Measurements from ENCODE around the gene WT1. TPM values are rescaled to one million over a fixed set of nuclear protein-coding genes. Genes with fewer than 3 reads are reported as not detected.

WT1 gene
- total RNA-seq, 1 donor from 2014 or later = 1.2 TPM

DNA sequence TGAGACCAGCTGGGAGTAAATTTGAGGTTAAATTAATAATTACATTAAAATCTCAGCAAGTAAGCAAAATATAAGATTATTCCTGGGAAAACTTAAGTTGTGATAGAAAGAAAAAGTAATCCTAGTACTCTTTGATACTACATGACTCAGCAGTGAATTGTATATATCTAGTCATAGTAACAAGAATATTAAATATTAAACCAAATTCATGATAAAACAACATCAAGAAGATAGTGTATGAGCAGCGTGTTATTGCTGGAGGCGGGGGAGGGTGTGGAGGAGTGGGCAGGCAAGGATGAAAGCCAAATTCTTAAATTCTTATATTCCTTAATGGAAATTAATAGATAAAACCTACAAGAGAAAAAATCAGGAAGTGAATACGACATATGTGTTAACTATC is 95.2 kb downstream of the WT1 start:
- H3K9me3 ChIP-seq = no peaks in the 10 kb centered on the region
- intact Hi-C loops (cut with DNase I) = no loop called here
- peaks cover 15% of the 10 kb centered on the region for H3K27me3 ChIP-seq (ENCODE audit: low read depth)
- no peak overlapping the region for H3K27ac ChIP-seq
- ATAC-seq (no peak), DNase-seq (no peak)
- H3K4me1 ChIP-seq = no peaks in the 10 kb centered on the region
- no peak overlapping the region for H3K4me3 ChIP-seq
- H3K36me3 ChIP-seq = no peaks in the 10 kb centered on the region
- TF ChIP-seq, protein P1, sequence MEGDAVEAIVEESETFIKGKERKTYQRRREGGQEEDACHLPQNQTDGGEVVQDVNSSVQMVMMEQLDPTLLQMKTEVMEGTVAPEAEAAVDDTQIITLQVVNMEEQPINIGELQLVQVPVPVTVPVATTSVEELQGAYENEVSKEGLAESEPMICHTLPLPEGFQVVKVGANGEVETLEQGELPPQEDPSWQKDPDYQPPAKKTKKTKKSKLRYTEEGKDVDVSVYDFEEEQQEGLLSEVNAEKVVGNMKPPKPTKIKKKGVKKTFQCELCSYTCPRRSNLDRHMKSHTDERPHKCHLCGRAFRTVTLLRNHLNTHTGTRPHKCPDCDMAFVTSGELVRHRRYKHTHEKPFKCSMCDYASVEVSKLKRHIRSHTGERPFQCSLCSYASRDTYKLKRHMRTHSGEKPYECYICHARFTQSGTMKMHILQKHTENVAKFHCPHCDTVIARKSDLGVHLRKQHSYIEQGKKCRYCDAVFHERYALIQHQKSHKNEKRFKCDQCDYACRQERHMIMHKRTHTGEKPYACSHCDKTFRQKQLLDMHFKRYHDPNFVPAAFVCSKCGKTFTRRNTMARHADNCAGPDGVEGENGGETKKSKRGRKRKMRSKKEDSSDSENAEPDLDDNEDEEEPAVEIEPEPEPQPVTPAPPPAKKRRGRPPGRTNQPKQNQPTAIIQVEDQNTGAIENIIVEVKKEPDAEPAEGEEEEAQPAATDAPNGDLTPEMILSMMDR (IDR thresholded peaks at IDR 0.05) = no peak

Other genes starting within 250 kb of the WT1 start
- 162 TPM for gene EIF3M, start 148.3 kb upstream of the WT1 start, total RNA-seq

Measured in lower lobe of right lung (tissue), 2 donors.